NB4 (cell line): ENCODE data around the gene LCE2A.
"Not testable (repeated sequence)": the region's sequence is repeated elsewhere in the genome, so short reads cannot be mapped to it uniquely, and the experiment has no call there.

Experiments
- DNase-seq: peaks from one replicate; pipeline ENCODE4 v3.0.0; 2010; ENCODE audit warnings: low read depth
- H3K4me3 ChIP-seq: one replicate; pipeline ENCODE4 v1.5.1; 2011; ENCODE audit warnings: mild to moderate bottlenecking, low read depth, low read length, moderate library complexity
- MYC ChIP-seq: IDR thresholded peaks from 2 replicates; pipeline ENCODE4 v1.6.1; 2011; ENCODE audit warnings: low read depth, low read length
- POLR2A ChIP-seq: IDR thresholded peaks from 2 replicates; pipeline ENCODE4 v1.6.1; 2011; ENCODE audit warnings: mild to moderate bottlenecking; ENCODE audit not compliant: insufficient read length; ENCODE audit errors: extremely low read depth
- TF ChIP-seq, protein P1 (sequence below): IDR thresholded peaks from 2 replicates; pipeline ENCODE4 v1.6.1; 2011; ENCODE audit warnings: low read depth, low read length
- TF ChIP-seq, protein P2 (sequence below): IDR thresholded peaks from one replicate; pipeline ENCODE4 v1.5.1; 2012; ENCODE audit warnings: low read depth, low read length

Gene LCE2A

DNA sequence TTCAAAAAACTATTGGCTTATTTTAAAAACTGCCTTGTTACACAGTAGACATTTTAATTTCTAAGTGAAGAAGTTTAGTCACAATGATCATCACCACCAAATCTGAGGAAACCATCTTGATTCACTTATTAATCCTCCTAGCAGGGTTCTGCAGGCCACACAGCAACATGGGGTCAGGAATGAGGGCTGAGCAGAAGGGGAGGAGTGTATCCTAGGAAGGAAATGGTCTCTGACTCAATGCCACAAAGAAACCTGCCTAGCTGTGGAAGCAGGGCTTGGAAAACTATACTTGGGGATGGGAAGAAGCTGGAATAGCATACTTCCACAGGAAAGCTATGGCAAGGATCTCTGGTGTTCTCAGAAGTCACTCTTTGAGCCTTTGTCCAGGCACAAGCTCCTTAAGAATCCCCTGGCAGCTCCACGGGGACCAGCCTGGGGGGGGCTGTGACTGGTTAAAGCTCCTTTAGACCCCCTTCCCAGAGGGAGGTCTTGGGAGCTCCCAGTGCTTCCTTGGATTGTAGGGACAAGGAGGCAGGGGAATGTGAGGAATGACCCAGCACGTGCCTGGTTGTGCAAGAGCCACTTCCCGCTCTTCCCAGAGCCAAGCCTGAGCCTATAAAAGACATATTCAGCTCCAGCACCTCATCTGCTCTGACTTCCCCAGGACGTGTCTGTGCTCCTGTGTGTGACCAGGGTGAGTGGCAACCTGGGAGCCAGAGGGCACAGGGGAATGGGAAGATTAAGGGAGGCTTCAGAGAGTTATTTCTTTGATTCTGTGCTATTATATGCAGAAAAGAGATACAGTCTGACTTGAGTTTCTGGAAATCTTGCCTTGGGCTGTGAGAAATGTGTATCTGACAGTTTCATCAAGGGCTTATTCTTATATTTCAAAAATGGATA is at the start of gene LCE2A:
TSS of gene LCE2A (plus strand) at position 645 of the 900 bp plus-strand sequence. CDS start 557 bp downstream, outside the sequence.
- TF ChIP-seq, protein P1, sequence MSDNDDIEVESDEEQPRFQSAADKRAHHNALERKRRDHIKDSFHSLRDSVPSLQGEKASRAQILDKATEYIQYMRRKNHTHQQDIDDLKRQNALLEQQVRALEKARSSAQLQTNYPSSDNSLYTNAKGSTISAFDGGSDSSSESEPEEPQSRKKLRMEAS, result no peak
- TF ChIP-seq, protein P2, sequence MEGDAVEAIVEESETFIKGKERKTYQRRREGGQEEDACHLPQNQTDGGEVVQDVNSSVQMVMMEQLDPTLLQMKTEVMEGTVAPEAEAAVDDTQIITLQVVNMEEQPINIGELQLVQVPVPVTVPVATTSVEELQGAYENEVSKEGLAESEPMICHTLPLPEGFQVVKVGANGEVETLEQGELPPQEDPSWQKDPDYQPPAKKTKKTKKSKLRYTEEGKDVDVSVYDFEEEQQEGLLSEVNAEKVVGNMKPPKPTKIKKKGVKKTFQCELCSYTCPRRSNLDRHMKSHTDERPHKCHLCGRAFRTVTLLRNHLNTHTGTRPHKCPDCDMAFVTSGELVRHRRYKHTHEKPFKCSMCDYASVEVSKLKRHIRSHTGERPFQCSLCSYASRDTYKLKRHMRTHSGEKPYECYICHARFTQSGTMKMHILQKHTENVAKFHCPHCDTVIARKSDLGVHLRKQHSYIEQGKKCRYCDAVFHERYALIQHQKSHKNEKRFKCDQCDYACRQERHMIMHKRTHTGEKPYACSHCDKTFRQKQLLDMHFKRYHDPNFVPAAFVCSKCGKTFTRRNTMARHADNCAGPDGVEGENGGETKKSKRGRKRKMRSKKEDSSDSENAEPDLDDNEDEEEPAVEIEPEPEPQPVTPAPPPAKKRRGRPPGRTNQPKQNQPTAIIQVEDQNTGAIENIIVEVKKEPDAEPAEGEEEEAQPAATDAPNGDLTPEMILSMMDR, result no peak
- TF ChIP-seq MYC, result no peak
- TF ChIP-seq POLR2A, result no peak
- no peak within 1 kb of the TSS for H3K4me3 ChIP-seq
- no peak for DNase-seq

- DNase-seq, result peak; percentile 70
- H3K4me3 ChIP-seq, result no peak overlapping the region
- TF ChIP-seq, protein P2, result peak; percentile 67
- no peak for TF ChIP-seq POLR2A
Measured at GRCh38 chr1:152654110-152654509, 44.0 kb upstream of the LCE2A start.

DNA sequence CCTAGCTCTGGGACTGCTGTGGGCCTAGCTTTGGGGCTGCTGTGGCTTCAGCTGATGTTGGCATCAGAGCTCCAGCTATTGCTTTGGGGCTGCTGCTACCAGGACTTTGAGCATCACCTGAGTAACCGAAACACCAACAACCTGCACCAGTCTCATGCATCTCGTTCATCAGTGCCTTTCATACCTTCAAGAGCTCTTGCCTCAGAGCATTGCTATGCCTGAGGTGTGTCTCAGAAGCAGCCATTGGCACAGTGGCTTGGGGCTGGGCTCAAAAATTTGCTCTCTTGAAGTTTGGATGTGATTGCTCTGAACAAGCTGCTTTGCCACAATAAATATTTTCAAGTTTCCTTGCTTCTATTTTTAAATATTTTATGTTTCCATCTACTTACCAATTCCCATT is 41.7 kb upstream of the LCE2A start:
- no peak for DNase-seq
- no peak overlapping the region for H3K4me3 ChIP-seq
- TF ChIP-seq MYC, result no peak
- TF ChIP-seq, protein P1, result no peak
- TF ChIP-seq POLR2A, result no peak
- TF ChIP-seq, protein P2, result no peak

GRCh38 chr1:152657677-152658076 is 40.5 kb upstream of the LCE2A start:
- TF ChIP-seq, protein P2, result no peak
- TF ChIP-seq, protein P1, result no peak
- TF ChIP-seq MYC (no peak), POLR2A (no peak)
- no peak for DNase-seq

GRCh38 chr1:152658649-152659048 is 39.5 kb upstream of the LCE2A start:
- DNase-seq, result no peak
- no peak overlapping the region for H3K4me3 ChIP-seq
- TF ChIP-seq MYC, result no peak

More at GRCh38 chr1:152657677-152658076, 40.5 kb upstream of the LCE2A start:
- H3K4me3 ChIP-seq, result no peak overlapping the region

DNA sequence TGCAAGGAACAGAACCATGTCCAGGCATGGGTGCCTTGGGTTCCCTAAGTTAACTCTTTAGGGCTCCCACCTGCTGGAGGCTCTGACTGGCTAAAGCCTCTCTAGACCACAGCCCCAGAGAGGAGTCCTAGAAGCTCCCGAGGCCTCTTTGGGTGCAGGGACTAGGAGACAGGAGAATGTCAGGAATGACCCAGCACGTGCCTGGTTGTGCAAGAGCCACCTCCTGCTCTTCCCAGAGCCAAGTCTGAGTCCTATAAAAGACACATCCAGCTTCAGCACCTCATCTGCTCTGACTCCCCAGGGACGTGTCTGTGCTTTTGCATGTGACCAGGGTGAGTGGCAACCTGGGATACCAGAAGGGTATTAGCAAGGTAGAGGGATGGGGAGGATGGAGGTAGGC is 35.0 kb upstream of the LCE2A start, which contains the start of gene LCE2D:
TSS of gene LCE2D (plus strand) at position 283 of the 400 bp plus-strand sequence. CDS start 726 bp downstream, outside the sequence.
- DNase-seq, result no peak
- H3K4me3 ChIP-seq, result no peak within 1 kb of the TSS
- TF ChIP-seq POLR2A, result no peak
- TF ChIP-seq MYC, result no peak
- TF ChIP-seq, protein P2, result no peak
- TF ChIP-seq, protein P1, result no peak

- not testable (repeated sequence) for DNase-seq, H3K4me3 ChIP-seq
Measured at GRCh38 chr1:152666171-152666570, 32.0 kb upstream of the LCE2A start.
